Measurements from ENCODE around the gene UPK3B.

DNA sequence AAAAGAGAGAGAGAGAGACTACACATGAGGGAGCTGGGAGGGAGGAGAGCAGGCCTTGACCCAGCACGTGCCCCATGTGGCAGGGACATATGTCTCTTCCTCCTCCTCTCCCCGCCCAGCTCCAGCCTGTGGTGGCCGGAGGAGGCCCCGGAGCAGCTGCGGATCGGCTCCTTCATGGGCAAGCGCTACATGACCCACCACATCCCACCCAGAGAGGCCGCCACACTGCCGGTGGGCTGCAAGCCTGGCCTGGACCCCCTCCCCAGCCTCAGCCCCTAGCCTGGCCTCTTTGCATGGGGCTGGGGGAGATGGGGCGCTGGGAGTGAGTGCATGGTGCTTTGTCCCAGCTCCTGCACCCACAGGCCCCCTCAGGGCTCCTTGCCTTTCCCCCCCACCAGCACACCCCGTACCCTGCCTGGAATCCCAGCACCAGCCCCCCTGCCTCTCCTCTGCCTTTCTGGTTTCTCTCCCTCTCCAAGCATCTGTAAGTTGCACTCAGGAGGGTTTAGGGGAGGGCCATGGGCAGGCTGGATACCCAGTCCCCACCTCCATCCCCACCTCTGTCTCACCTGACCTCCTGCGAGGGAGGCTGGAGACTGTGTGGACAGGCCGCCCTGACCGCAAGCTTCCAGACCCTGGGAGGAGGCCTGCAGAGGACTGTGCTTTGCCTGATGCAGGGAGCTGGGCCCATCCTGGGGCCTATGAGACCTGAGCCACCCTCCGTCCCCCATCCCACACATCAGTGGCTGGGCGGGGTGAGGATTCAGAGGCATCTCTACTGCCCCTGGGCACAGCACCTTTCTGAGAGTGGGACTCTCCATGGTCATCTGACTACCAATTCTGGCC, 4.8 kb downstream of the UPK3B start:
- TF ChIP-seq, protein P1, sequence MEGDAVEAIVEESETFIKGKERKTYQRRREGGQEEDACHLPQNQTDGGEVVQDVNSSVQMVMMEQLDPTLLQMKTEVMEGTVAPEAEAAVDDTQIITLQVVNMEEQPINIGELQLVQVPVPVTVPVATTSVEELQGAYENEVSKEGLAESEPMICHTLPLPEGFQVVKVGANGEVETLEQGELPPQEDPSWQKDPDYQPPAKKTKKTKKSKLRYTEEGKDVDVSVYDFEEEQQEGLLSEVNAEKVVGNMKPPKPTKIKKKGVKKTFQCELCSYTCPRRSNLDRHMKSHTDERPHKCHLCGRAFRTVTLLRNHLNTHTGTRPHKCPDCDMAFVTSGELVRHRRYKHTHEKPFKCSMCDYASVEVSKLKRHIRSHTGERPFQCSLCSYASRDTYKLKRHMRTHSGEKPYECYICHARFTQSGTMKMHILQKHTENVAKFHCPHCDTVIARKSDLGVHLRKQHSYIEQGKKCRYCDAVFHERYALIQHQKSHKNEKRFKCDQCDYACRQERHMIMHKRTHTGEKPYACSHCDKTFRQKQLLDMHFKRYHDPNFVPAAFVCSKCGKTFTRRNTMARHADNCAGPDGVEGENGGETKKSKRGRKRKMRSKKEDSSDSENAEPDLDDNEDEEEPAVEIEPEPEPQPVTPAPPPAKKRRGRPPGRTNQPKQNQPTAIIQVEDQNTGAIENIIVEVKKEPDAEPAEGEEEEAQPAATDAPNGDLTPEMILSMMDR (conservative IDR thresholded peaks at IDR 0.05): no peak
- no peak for TF ChIP-seq EZH2 (IDR thresholded peaks at IDR 0.05; ENCODE audit: low read depth)

All from PC-9 (cell line).